GM12892 (cell line): ENCODE measurements around the gene TNFRSF9.

Source experiments
- POLR2A ChIP-seq: IDR thresholded peaks from 2 replicates; pipeline ENCODE4 v1.6.1; 2011; ENCODE audit warnings: low read depth, low read length, control low read depth
- POLR2AphosphoS5 ChIP-seq: IDR thresholded peaks from 2 replicates; pipeline ENCODE4 v1.6.1; 2011; ENCODE audit warnings: low read depth, low read length, control low read depth
- TAF1 ChIP-seq: IDR thresholded peaks from 2 replicates; pipeline ENCODE4 v1.6.1; 2011; ENCODE audit warnings: low read depth, mild to moderate bottlenecking, control low read depth, low read length, borderline replicate concordance

DNA sequence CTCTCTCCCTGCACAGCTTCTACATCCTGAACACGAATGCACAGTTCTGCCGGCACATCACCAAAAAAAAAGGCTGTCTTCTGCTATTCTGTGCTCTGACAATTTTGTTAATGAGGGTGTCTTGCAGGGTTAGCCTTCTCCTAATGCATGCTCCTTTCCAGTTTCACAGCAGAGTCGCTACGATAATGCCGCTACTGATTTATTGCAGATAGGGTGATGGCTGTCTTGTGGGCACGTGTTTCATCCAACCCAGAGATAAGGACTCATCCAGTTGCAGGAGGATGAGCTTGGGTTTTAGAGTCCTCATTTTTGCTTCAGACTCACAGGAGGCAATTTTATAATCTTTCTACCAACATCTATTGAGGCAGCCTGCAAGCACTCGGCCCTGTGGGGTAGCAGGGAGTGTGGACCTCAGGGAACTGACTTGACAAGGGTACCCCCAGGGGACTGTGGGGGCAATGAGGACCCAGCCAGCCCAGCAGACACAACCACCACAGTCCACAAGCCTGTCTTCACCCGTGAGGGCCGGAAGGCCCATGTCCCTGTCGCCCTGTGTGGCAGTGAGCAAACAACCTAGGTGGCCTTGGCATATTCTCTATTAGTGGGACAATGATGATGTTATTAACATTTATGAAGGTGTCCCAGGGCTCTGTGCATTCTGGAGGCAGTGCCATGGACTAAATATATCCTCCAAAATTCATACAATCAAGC, 72.4 kb downstream of the TNFRSF9 start:
- TF ChIP-seq POLR2A (no peak), TAF1 (no peak), POLR2AphosphoS5 (no peak)
